Keratinocyte (primary cell): ENCODE data around the gene ABLIM1. TPM values are rescaled to one million over a fixed set of nuclear protein-coding genes. Genes with fewer than 3 reads are reported as not detected.

Source experiments
- DNase-seq: peaks from one replicate; pipeline ENCODE4 v3.0.0-alpha.2; 2011; ENCODE audit warnings: low read depth, missing footprints, low spot score
- FAIRE-seq: peaks from 2 replicates; lab custom pipeline; 2011; peaks lifted over from hg19 to GRCh38; lab: Jason Lieb, UNC
- H2AFZ ChIP-seq: 2 replicates; pipeline ENCODE4 v1.6.0; 2012; ENCODE audit warnings: low read length, control low read depth, inconsistent platforms; ENCODE audit not compliant: control insufficient read depth
- H3K27ac ChIP-seq: 2 replicates; pipeline ENCODE4 v1.5.1; 2011; ENCODE audit warnings: low read length; ENCODE audit not compliant: control insufficient read depth, insufficient read depth
- H3K27me3 ChIP-seq: 3 replicates; pipeline ENCODE4 v1.6.0; 2011; ENCODE audit warnings: low read length; ENCODE audit not compliant: control insufficient read depth, insufficient read depth; ENCODE audit errors: extremely low read depth
- H3K36me3 ChIP-seq, 2 experiments: 2 replicates in 1 of 2; 3 replicates in 1 of 2; pipeline ENCODE4 v1.5.1; 2011; ENCODE audit warnings: low read length in 2 of 2, mild to moderate bottlenecking in 1 of 2; ENCODE audit not compliant: control insufficient read depth in 2 of 2, insufficient read depth in 2 of 2; ENCODE audit errors: extremely low read depth in 1 of 2
- H3K4me1 ChIP-seq: 3 replicates; pipeline ENCODE4 v1.5.1; 2011; ENCODE audit warnings: low read length; ENCODE audit not compliant: control insufficient read depth, insufficient read depth; ENCODE audit errors: extremely low read depth
- H3K4me2 ChIP-seq: 3 replicates; pipeline ENCODE4 v1.6.0; 2011; ENCODE audit warnings: low read depth, low read length; ENCODE audit not compliant: control insufficient read depth, insufficient read depth; ENCODE audit errors: extremely low read depth
- H3K4me3 ChIP-seq, 3 experiments: fragments of 200-600 bp in 1 of 3; sonication (generic) in 1 of 3; 2 replicates in 2 of 3; 3 replicates in 1 of 3; pipeline ENCODE4 v1.5.1; 2011 to 2016; ENCODE audit warnings: low read length in 3 of 3, mild to moderate bottlenecking in 3 of 3, control low read depth in 2 of 3, inconsistent platforms in 1 of 3, low read depth in 1 of 3, mixed read lengths in 1 of 3, mixed run types in 1 of 3, moderate library complexity in 1 of 3; ENCODE audit not compliant: control insufficient read depth in 2 of 3, insufficient read depth in 2 of 3; ENCODE audit errors: extremely low read depth in 1 of 3
- H3K79me2 ChIP-seq: 2 replicates; pipeline ENCODE4 v1.6.0; 2012; ENCODE audit warnings: low read length; ENCODE audit not compliant: control insufficient read depth, insufficient read depth
- H3K9ac ChIP-seq: 3 replicates; pipeline ENCODE4 v1.6.0; 2011; ENCODE audit warnings: low read length; ENCODE audit not compliant: control insufficient read depth, insufficient read depth; ENCODE audit errors: extremely low read depth
- H3K9me1 ChIP-seq: 3 replicates; pipeline ENCODE4 v1.6.0; 2011; ENCODE audit warnings: low read length; ENCODE audit not compliant: control insufficient read depth, insufficient read depth; ENCODE audit errors: extremely low read depth
- H3K9me3 ChIP-seq: 2 replicates; pipeline ENCODE4 v1.5.1; 2012; ENCODE audit warnings: low read depth, low read length; ENCODE audit not compliant: control insufficient read depth
- H4K20me1 ChIP-seq: 3 replicates; pipeline ENCODE4 v1.6.0; 2011; ENCODE audit warnings: low read length; ENCODE audit not compliant: control insufficient read depth, insufficient read depth; ENCODE audit errors: extremely low read depth
- CTCF ChIP-seq, 3 experiments: IDR thresholded peaks in 1 of 3; conservative IDR thresholded peaks in 1 of 3; optimal IDR thresholded peaks in 1 of 3; 2 replicates in 2 of 3; 3 replicates in 1 of 3; pipeline versions ENCODE3 to v1.5.1; 2011; ENCODE audit warnings: low read length in 3 of 3, mild to moderate bottlenecking in 3 of 3, moderate library complexity in 2 of 3, control low read depth in 1 of 3, inconsistent platforms in 1 of 3; ENCODE audit not compliant: insufficient read depth in 2 of 3; ENCODE audit errors: extremely low read depth in 1 of 3
- EZH2 ChIP-seq: IDR thresholded peaks from one replicate; pipeline ENCODE4 v1.6.1; 2012; ENCODE audit warnings: inconsistent platforms, mild to moderate bottlenecking, low read length, moderate library complexity
- dilution Hi-C: fragments of 300-500 bp; cut with MboI; formaldehyde crosslinking; loops from one replicate; pipeline ENCODE4 v1.7.0; 2020; ENCODE audit warnings: low sequenced_read_pairs; ENCODE audit not compliant: extremely low pct_ligation_motif_present
- polyA plus RNA-seq, 5 experiments: library from polyadenylated mRNA; depleted of rRNA in 3 of 5; stranded (reverse) in 3 of 5; stranded (forward) in 1 of 5; unstranded in 1 of 5; fragments of >200 nt; gene quantifications; 1 replicate in 1 of 5; 2 replicates in 3 of 5; 3 replicates in 1 of 5; pipeline versions ENCODE4 v1.2.1 to v1.2.3, GENCODE V29; 2011 to 2012; ENCODE audit warnings: missing spikeins in 2 of 5, low read depth in 1 of 5, low replicate concordance in 1 of 5

Gene ABLIM1
- polyA plus RNA-seq, 1 donor (not counting 4 experiments of a cell fraction or from before 2014, with no cell fraction given), result 55.2 TPM

- H3K36me3 ChIP-seq, result peaks cover 0 to 2% of the 10 kb centered on the region in 2 experiments
- H3K9me3 ChIP-seq, result no peaks in the 10 kb centered on the region
- DNase-seq, result no peak
- H3K9me1 ChIP-seq, result no peaks in the 10 kb centered on the region
- H3K4me1 ChIP-seq, result peaks cover 22% of the 10 kb centered on the region
- no peak for FAIRE-seq
- H3K27ac ChIP-seq, result peak overlapping the region; percentile 61
- no peak overlapping the region for H3K4me3 ChIP-seq
- dilution Hi-C loops, result no loop called here
- H2AFZ ChIP-seq, result no peak overlapping the region
- peak overlapping the region; percentile 3 for H3K9ac ChIP-seq
- peak overlapping the region; percentile 33 for H3K4me2 ChIP-seq
- no peaks in the 10 kb centered on the region for H4K20me1 ChIP-seq
- TF ChIP-seq CTCF (optimal IDR thresholded peaks at IDR 0.05 in 1 of 3, IDR thresholded peaks at IDR 0.05 in 1 of 3, conservative IDR thresholded peaks at IDR 0.05 in 1 of 3; ENCODE audit: extremely low read depth in 1 of 3, insufficient read depth in 2 of 3, low read length in 3 of 3) (no peak), EZH2 (no peak)
- H3K27me3 ChIP-seq, result no peaks in the 10 kb centered on the region
- peaks cover 2% of the 10 kb centered on the region for H3K79me2 ChIP-seq
These were observed 159.0 kb downstream of the ABLIM1 start for GRCh38 chr10:114499116-114499515.

GRCh38 chr10:114498413-114499111 is 159.5 kb downstream of the ABLIM1 start:
- Histone ChIP-seq H3K4me1 (peaks cover 22% of the 10 kb centered on the region), H3K9me1 (no peaks in the 10 kb centered on the region), H3K4me2 (no peak overlapping the region), H3K36me3 (peaks cover 0 to 2% of the 10 kb centered on the region in 2 experiments), H3K27me3 (no peaks in the 10 kb centered on the region), H3K9me3 (no peaks in the 10 kb centered on the region), H3K4me3 (no peak overlapping the region), H4K20me1 (no peaks in the 10 kb centered on the region), H3K79me2 (peaks cover 2% of the 10 kb centered on the region), H3K27ac (peak overlapping the region; percentile 61), H2AFZ (no peak overlapping the region), H3K9ac (no peak overlapping the region)
- DNase-seq (no peak), FAIRE-seq (no peak)
- dilution Hi-C loops, result no loop called here
- TF ChIP-seq CTCF (optimal IDR thresholded peaks at IDR 0.05 in 1 of 3, IDR thresholded peaks at IDR 0.05 in 1 of 3, conservative IDR thresholded peaks at IDR 0.05 in 1 of 3; ENCODE audit: extremely low read depth in 1 of 3, insufficient read depth in 2 of 3, low read length in 3 of 3) (no peak), EZH2 (no peak)
